NCI-H2196 (cell line): ENCODE measurements around the gene SLC4A1.

Experiments used
- DNase-seq: peaks from one replicate; lab custom pipeline; 2025; ENCODE audit not compliant: unreplicated experiment; lab: John Stamatoyannopoulos, UW

The SLC4A1 gene

DNA sequence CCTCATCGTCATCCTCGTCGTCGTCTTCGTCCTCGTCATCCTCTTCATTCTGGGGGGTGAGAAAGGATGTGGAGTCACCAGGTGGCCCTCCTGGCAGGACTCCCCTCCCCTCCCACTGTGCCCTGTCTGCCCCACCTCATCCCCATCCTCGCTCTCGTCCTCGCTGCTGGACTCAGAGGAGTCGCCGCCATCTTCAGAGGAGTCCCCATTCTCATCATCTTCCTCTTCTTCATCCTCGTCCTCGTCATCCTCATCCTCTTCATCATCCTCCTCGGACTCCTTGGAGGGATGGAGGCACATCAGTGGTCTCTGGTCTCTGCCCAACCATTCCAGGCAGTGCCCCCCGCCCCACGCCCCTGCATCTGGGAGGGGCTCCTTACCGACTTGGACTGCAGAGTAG, 60.6 kb downstream of the SLC4A1 start:
- no peak for DNase-seq

DNA sequence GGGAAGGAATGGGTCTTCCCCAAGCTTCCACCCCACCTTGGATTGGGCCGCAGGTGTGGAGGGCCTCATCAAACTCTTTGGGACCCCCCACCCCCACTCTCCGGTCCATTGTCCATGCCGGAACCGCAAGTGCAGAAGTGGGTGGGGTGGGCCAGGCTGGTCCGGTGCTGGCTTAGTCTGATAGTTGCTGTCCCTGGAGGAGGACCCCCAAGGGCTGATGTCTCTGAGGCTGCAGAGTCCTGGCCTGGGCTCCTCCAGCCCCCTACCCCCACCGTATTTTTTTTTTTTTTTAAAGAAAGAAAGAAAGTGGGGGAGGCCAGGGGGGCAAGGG, 61.1 kb downstream of the SLC4A1 start:
- no peak for DNase-seq

GRCh38 chr17:44205962-44206824, 61.7 kb downstream of the SLC4A1 start:
- no peak for DNase-seq

GRCh38 chr17:44204441-44204882, 63.5 kb downstream of the SLC4A1 start:
- no peak for DNase-seq

DNA sequence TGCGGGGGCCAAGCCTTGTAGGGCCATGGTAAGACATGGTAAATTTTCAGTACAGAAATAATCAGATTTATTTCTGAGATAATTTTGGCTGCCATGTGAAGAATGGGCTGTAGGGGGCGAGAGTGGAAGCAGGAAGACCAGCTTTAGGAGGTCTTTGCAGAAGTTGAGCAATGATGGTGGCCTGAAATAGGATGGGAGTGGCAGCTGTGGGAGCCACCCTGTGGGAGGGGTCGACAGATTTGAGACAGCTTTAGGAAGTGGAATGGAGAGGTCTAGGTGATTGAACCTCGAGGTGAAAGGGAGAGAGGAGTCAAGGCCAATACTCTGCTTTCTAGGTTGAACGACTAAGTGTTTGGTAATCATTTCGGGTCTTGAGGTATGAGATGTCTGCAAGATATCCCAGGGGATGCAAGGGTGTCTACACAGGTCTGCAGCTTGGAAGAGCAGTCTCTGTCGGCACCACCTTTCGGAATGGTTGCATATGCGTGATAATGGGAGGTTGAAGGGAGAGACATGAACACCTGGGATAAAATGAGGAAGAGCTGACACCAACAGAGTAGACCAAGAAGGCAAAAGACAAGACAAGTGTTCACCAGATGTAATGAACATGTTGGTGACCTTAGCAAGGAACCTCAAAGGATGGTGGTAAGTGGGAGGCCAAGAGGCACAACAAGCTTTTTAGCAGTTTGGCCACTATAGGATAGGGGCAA, 64.0 kb downstream of the SLC4A1 start:
- peak; percentile 60 for DNase-seq

GRCh38 chr17:44202756-44203155, 65.2 kb downstream of the SLC4A1 start:
- no peak for DNase-seq

DNA sequence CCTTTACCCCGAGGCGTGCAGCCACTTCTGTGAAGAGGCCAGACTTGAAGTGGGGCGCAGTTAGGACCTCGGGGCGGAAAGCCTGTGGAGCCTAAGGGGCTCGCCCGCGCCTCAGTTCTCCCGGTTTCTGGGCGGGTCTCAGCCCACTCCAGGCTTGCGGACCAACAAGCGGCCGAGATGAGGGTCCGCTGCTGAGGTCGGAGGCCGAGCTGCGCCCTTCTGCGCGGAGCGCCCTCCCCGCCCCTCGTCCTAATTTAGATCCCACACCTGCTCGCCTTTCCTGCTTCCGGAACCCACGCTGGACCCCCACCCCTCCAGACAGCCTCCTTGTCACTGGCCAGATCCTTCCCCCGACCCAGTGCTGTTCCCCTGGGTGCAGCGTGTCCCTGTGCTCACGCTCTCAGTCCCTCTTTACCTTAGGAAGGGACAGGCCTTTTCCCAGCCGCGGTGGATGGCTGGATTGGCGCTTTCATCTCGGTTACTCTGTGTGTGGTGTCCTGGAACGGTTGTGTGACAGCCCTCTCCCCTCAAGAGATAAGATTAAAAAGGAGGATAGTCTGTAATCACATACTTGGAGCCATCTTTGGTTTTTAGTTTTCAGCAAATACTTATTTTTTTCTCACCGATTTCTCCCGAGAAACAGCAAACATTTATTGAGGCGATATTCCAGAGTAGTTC, 67.3 kb downstream of the SLC4A1 start:
- DNase-seq = no peak

DNA sequence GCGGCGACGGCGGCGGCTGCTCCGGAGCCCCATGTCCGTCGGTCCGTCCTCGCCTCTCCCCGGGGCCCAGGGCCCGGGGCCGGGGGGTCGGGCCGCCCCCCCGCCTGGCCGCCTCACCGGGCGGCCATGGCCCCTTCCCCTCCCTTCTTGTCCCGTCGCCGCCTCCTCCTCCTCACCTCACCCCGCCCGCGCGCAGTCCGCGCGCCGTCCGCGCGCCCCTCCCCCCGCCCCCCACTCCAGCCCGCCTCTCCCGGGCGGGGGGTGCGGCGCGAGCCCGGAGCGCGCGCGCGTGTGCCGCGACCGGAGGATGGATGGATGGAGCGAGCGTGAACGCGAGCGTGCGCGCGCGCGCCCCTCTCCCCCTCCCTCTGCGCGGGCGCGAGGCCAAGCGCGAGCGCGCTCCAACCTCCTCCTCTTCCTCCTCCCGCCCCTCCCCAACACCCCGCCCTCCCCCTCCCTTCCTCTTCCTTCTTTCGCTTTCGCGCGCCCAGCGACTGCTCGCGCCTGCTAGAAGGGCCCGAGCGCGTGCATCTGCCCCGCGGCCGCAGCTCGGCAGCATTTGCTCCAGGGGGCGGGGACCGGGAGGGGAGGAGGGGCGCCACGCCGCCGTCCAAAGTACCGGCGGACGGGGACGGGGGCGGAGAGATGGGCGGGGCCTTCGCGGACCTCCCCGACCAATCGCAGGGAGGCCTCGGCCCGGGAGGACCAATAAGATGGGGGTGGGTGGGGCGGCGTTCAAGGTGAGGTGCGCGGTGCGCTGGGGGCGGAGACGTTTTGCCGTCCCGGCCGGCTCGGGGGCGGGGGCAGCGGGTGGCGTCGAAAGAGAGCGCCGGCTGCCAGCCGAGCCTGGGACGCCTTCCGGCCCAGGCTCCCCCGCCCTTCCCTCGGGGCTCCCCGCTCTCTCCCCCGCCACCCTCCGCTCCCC, 68.1 kb downstream of the SLC4A1 start, which contains the start of gene ATXN7L3:
Gene ATXN7L3 (minus strand): TSS at position 332 of the 925 bp plus-strand sequence. CDS start 1,814 bp downstream, outside the sequence.
- DNase-seq = peak; percentile 98

- DNase-seq = peak; percentile 45
Observed at GRCh38 chr17:44198721-44199552, 69.0 kb downstream of the SLC4A1 start.
